Nucleus accumbens (tissue), 56 donors: Measurements from ENCODE around the gene RIPPLY3.
"Not testable (repeated sequence)": the region's sequence is repeated elsewhere in the genome, so short reads cannot be mapped to it uniquely, and the experiment has no call there.

ENCODE experiments used
- DNase-seq, 56 donors: peaks; one replicate each; lab custom pipeline; 2025; lab: John Stamatoyannopoulos, UW

RIPPLY3 gene

GRCh38 chr21:36980280-36981048 lies 26.0 kb upstream of the RIPPLY3 start:
- DNase-seq = peak in 6 of 56 donors; percentile 8 to 29 (median 12)

- no peak for DNase-seq
Measured at GRCh38 chr21:36981049-36981391, 25.5 kb upstream of the RIPPLY3 start.

GRCh38 chr21:36981977-36982700 lies 24.4 kb upstream of the RIPPLY3 start:
- no peak for DNase-seq

GRCh38 chr21:36985751-36986594 lies 20.5 kb upstream of the RIPPLY3 start:
- DNase-seq = no peak

GRCh38 chr21:36987845-36988244 lies 18.7 kb upstream of the RIPPLY3 start:
- no peak for DNase-seq

GRCh38 chr21:36988536-36988935 lies 18.0 kb upstream of the RIPPLY3 start:
- DNase-seq = no peak

- not testable (repeated sequence) for DNase-seq
Measured at GRCh38 chr21:36989199-36989698, 17.3 kb upstream of the RIPPLY3 start.

GRCh38 chr21:36989699-36990507 lies 16.6 kb upstream of the RIPPLY3 start:
- peak; percentile 28 to 99 (median 89) for DNase-seq

- peak in 1 of 56 donors; percentile 44 for DNase-seq
Measured at GRCh38 chr21:36990508-36991205, 15.8 kb upstream of the RIPPLY3 start.

- no peak for DNase-seq
Measured at GRCh38 chr21:36992671-36993070, 13.8 kb upstream of the RIPPLY3 start.

GRCh38 chr21:36994501-36995158 lies 11.9 kb upstream of the RIPPLY3 start:
- DNase-seq = no peak

GRCh38 chr21:36995285-36995684 lies 11.2 kb upstream of the RIPPLY3 start:
- not testable (repeated sequence) for DNase-seq

- no peak for DNase-seq
Measured at GRCh38 chr21:36999131-36999898, 7.2 kb upstream of the RIPPLY3 start.

- DNase-seq = no peak
Measured at GRCh38 chr21:37000381-37000780, 6.1 kb upstream of the RIPPLY3 start.

- no peak for DNase-seq
Measured at GRCh38 chr21:37001441-37001840, 5.1 kb upstream of the RIPPLY3 start.

GRCh38 chr21:37002851-37003250 lies 3.7 kb upstream of the RIPPLY3 start:
- not testable (repeated sequence) for DNase-seq

GRCh38 chr21:37003917-37004316 lies 2.6 kb upstream of the RIPPLY3 start:
- not testable (repeated sequence) for DNase-seq
